ENCODE results near the gene ASB6. TPM values are rescaled to one million over a fixed set of nuclear protein-coding genes. Genes with fewer than 3 reads are reported as not detected.
A peak's percentile ranks its signal among the peaks of the same experiment; 100 is the strongest.

Gene ASB6, protein sequence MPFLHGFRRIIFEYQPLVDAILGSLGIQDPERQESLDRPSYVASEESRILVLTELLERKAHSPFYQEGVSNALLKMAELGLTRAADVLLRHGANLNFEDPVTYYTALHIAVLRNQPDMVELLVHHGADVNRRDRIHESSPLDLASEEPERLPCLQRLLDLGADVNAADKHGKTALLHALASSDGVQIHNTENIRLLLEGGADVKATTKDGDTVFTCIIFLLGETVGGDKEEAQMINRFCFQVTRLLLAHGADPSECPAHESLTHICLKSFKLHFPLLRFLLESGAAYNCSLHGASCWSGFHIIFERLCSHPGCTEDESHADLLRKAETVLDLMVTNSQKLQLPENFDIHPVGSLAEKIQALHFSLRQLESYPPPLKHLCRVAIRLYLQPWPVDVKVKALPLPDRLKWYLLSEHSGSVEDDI
- 17.4 TPM in 2 replicates for total RNA-seq (2014; rRNA removed; shearing (Covaris generic))

DNA sequence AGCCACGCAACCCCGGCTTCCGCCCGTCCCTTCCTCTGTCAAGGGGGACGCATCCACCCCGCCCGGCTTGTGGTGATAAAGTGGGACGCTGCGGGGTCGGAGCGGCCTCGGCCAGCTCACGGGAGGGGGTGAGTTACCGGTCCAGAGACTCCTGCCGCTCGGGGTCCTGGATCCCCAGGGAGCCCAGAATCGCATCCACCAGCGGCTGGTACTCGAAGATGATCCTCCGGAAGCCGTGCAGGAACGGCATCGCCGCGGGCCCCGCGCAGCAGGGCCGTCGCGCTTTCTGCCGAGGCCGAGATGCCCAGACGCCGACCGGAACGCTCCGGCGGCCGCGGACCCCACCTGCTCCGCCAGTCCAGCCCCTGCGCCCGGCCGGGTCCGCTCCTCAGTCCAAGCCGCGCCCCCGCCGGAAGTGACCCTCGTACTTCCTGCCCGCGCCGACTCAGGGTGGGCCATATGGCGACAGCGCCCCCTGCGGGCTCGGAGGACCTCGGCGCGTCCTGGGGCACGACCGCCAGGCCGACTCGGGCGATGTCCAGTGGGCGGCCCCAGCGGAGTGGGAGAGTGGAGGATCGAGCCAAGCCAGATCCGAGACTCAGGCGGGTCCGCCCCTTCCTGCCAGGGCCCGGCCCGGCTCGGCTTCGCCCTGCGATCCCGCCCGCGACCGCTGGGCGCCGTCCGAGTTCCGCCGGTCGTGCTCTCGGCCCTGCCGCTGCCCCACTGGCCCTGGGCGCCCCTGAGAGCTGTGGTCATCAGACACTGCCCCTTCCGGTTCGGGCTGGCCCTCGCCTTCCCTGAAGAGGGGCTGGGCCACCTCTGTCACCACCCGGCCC lies at the start of gene ASB6:
Gene ASB6 (minus strand): TSS at position 402 of the 836 bp plus-strand sequence. CDS start 152 bp downstream, at position 250.
- DNase-seq (ENCODE audit: low read depth), result peak; percentile 95

DNA sequence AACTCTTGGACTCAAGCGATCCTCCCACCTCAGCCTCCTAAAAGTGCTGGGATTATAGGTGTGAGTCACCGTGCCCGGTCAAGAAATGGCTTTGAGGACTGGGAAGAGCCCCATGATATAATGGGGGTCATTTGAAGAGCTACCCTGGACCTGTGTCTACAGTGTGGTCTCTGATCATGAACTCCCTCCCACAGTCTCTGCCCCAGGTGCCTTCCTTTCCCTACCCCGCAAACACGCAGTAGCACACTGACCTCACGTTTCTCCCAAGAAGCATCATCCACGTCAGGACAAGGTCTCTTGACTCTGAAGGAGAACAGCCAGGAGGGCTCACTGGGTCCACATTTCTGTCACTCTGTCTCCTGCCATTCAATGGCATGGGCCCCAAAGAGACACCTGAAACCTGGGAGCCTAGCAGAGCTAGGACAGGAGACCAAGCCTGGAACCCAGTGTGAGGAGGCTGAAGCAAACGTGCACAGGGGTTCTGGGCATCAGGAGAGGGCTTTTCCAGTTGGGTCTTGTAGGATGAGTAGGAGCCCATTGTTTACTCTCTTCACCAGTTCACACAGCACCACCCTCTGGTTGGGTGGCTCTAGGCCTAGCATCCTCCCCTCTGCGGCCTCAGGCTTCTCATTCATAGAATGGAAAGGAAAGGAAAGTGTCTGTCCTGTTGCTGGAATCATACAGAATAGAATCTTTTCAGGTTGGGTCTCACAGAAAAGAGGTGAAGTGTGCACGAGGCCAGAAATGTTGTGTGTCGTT lies 46.5 kb upstream of the ASB6 start:
- DNase-seq (ENCODE audit: low read depth), result no peak

DNA sequence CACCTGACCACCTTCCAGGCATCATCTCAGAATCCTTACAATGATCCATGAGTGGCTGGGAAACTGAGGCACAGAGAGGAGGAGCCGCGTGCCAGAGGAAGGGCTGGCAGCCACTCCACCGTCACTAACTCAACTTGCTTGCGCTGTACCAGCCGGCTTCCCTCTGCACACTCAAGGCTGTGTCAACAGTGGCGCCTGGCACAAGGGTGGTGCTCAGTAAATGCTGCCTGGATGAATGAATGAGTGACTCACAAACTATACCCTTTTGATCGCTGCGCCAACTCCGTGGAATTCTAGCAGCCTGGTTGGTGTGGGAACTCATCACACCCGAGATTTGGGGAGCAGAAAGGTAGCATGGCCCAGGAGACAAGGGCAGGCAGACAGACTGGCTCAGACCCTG lies 45.4 kb upstream of the ASB6 start:
- no peak for DNase-seq (ENCODE audit: low read depth)

DNA sequence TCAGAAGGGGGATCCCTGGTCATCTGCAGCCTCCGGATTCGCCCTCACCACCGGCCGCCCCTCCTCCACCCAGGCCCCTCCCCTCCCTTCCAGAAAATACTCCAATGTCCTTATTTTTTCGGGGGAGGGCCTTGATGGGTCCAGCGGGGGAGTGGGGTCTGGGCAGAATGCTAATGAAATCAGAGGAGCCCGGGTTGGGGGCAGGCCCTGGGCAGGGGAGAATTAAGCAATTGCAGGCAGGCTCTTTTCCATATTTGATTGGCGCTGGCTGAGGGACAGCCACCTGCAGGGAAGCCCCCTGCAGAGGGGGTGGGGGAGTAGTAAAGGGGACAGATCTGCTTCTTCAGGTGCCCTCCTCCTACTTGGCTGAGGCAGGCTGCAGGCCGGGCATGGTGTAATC lies 44.8 kb upstream of the ASB6 start:
- no peak for DNase-seq (ENCODE audit: low read depth)

DNA sequence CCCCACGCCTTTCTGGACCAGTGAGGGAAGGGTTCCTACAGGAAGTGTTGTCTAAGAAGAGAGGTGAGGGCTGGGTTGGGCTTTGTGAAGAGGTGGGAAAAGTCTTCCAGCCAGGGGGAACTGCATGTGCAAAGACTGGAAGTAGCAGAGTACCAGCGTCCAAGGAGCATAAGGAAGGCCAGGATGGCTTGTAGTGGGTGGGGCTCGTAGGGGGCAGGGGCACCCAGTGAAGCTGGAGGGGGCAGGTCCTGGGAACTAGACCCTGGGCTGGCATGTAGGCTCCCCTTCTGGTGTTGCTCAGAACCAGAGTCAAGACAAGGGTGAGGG lies 43.9 kb upstream of the ASB6 start:
- DNase-seq (ENCODE audit: low read depth), result no peak

DNA sequence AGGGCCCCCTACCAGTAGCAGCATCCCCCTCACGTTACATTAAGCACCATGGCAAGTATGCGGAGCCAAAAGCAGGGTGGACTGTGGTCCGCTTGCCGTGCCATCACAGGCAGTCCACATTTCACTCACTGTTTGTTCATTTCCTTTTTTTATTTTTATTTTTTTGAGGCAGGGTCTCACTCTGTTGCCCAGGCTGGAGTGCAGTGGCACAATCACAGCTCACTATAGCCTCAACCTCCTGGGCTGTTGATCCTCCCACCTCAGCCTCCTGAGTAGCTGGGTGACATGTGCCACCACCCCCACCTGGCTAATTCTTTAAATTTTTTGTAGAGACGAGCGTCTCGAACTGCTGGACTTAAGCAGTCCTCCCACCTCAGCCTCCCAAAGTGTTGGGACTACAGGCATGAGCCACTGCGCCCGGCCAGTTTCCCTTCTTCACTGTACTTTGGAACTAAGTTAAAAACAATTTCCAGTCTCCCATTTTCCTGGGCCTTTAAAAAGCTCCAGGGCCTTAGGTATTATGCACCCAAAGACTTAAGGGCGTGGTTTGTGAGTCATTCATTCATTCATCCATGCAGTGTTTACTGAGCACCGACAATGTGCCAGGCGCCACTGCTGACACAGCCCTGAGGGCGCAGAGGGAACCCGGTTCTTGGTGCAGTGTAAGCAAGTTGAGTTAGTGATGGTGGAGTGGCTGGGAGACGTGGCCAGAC lies 43.4 kb upstream of the ASB6 start:
- DNase-seq (ENCODE audit: low read depth), result peak; percentile 84

DNA sequence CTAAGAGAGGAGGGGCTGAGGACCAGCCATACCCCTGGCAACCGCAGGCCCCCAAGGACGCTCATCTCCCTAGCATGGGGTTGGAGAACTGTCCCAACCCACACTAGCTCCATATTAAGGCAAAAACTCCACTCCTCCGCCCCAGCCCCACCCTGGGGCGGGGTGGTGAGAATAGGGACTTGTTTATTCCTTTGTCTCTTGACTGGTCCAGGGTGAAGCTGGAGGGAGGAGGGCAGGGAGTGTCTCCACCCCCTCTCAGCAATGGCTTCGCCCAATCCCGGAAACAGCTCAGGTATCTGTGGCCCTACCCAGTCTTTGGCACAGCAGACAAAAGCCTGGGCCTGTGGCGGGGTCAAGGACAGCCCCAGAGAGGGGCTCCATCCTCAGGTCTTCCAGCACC lies 40.4 kb upstream of the ASB6 start:
- no peak for DNase-seq (ENCODE audit: low read depth)

DNA sequence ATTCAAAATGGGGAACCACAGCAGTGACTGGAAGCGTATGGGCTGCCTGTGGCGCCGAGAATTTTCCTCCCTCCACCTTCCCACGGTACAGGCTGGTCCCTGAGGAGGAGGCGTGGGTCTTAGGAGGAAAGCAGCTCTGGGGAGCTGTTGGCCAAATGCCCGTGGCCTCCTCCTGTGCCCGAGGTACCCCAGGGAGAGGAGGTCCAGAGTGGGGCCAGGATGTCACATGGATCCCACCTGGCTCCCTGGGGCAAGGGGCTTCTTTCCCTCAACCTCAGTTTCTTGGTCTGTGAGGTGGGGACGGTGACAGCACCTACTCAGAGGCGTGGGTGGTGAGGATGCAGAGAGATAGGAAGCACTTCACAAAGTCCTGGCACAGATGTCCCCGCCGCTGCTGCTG lies 40.0 kb upstream of the ASB6 start:
- no peak for DNase-seq (ENCODE audit: low read depth)

DNA sequence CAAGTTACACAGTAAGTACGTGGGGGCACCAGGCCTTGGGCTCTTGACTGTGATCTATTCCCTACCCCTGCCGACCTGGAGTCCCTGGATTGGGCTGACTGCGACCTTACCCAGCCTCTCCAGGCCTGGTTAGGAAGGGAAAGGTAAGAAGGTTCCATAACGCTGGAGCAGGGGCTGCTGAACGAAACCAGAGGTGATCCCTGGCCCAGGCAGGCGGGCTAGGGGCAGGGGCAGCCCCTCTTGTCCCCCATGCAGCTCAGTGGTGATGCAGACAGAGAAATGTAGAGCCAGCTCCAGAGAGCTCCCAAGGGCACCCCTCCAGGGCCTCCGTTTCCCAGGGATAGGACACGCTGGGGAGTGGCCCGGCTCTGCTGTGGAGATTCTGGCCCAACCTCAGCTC lies 37.6 kb upstream of the ASB6 start:
- no peak for DNase-seq (ENCODE audit: low read depth)

DNA sequence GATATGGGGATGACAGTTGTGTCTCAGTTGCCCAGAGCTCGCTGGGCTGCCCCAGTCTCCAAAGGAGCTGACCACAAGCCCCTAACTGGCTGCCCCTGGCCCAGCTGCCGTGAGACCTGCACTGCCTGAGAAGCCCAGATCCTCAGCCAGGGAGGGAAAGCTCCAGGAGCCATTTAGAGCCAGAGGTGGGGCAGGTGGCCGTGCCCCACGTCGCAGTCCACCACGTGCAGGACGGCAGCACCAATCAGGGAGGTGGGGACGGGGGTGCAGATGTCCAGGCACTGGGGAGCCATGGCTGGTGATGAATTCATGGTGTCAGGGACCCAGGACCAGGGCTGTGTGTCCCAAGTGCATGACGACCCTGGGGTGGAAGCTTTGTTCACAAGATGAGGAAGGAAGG lies 36.9 kb upstream of the ASB6 start:
- no peak for DNase-seq (ENCODE audit: low read depth)

DNA sequence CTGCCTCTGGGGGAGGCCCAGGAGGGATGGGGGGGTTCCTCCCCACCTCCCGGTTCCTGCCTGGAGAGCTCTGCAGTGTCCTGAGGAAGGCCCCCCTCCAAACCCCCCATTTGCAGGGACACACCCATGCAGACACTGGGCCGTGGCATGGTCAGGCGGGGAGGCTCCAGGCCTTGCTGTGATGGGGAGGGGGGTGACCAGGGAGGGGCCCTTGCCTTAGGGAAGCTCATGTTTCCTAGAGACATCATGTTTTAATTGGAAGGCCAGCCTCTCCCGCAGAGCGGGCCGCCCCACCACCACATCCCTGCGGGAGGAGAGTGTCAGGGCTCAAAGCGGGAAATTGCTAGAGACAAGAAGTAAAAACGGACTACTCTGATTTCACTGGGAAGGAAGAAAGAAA lies 35.5 kb upstream of the ASB6 start:
- DNase-seq (ENCODE audit: low read depth), result no peak

DNA sequence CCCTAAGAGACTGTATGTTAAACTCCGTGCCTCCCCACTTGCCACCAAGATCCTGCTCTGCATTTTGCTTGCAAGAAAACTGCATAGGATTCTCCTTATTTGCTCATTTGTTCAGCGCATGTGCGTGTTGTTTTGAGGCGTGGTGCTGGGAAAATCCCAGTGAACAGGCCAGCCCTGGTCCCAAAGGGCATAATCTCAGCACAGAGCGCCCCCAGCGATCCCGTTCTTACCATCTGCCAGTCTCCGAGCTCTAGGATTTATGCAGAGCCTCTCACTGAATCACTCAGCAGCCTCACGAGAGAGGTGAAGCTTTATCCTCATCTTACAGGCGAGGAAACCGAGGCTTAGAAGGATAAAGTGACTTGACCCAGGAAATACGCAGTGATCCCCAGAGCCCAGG lies 35.0 kb upstream of the ASB6 start:
- no peak for DNase-seq (ENCODE audit: low read depth)

DNA sequence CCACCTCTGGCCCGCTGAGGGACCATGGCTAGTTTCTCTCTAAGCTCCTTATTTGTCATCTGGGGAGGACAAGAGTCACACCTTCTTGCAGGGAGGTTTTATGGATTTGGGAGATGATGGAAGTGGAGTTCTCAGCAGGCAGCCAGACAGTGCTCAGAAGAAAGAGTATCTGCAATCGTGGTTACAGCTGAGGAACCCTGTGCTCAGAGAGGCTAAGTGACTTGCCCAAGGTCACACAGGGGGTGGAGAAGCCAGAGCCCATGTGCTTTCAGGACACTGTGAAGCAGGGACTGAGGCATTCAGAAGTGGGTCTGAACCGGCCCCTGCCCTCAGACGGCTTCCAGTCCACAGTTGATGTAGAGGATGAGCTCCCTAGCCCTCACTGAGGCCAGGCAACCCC lies 34.3 kb upstream of the ASB6 start:
- DNase-seq (ENCODE audit: low read depth), result no peak

DNA sequence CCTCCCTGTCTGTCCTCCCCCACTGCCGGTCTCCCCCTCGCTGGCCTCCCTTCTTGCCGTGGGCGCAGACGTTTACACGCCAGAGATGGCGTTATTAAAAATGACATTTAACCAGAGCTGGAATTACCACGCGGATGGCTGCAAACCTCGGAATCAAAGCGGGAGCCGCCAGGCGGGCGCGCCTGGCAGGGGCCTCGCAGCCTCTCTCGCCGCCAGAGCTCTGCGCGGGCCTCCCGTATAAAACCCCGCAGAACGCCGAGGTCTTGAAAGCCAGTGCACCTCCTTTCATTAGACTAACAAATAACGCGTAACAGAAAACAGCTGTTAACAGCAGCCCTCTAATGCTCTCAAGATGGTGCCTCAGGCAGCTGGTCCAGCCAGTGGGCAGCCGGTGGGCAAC lies 33.7 kb upstream of the ASB6 start:
- no peak for DNase-seq (ENCODE audit: low read depth)

DNA sequence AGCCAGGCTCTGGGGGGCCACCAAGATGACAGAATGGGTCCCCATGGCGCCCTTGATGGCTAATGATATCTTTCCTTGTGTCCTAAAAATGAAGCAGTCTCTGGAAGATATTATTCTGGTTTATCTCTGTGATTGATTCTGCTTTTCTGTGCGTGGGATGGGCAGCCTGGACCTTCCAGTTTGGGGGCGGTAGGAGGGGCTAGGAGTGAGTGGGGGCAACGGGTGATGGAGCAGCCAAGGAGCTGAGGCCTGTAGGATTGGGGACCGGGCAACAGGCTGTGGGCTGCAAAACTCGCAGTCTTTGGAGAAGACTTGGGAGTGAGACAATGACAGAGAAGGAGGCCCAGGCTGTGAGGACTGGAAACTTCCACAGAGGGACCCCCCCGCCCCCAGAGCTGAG lies 32.3 kb upstream of the ASB6 start:
- DNase-seq (ENCODE audit: low read depth), result no peak

DNA sequence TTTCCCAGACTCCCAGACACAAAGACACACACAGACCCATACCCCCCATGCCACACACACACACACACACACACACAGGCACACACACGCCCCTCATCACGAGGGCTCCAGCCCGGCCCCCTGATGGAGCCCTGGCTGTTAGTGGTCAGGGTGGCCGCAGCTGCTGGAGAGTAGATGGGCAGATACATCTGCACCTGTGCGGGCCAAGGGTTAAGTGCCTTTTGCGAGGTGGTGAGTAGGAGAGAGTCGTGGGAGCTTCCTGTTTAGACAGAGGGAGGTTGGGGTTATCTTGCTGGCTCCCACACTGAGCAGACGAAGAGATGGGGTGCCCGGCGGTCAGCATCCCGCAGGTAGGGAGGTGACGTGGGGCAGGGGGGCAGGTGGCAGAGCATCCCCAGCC lies 31.7 kb upstream of the ASB6 start:
- no peak for DNase-seq (ENCODE audit: low read depth)

DNA sequence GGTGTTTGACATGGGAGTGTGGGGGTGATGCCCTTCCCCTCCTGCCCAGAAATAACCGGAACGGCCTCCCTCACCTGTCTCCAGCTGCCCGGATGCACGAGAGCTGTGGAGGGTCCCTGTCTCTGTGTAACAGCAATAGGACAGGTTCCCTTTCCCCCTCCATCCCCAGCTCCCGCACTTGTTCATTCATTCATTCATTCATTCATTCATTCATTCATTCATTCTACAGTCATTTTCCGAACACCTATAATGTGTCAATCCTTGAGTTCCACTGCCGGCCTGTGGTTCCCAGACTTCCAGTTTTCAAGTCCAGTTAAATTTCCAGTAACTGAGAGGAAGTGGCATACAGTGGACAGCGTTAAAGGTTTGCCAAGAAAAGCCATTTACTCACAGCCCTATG lies 30.8 kb upstream of the ASB6 start:
- DNase-seq (ENCODE audit: low read depth), result no peak

DNA sequence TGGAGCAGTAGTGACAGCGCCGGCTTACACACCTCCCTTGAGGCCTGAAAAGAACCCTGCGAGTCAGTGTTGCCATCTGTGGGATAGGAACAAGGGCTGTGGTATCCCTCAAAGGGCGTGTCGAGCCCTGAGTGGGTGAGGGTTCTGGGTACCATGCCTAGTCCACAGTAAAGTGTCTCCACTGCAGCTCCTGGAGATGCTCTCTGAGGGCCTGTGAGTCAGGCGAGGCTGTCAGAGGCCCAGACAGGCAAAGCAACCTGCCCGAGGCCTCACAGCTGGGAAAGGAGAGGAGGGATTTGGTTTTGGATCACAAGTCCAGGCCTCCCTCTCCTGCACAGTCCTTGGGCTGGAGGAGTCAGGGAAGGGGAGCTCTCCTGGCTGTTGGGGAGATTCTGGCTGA lies 29.6 kb upstream of the ASB6 start:
- no peak for DNase-seq (ENCODE audit: low read depth)

DNA sequence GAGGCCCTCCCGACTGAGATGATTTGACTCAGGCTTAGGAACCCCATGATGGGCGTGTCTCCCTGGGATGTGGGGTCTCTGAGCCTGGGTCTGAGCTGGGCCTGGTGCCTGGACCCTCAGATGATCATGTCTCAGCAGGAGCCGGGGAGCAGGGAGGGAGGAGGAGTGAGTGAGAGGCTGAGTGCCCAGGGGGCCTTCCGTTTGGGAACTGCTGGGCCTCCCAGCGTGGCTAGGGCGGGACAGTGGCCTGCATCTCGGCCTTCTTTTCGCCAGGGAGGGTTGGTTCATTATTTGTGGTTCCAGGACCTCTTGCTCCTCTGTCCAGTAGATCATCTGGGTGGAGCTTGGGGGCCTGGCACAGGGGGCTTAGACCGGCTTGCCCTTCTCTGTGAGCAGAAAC lies 29.1 kb upstream of the ASB6 start:
- no peak for DNase-seq (ENCODE audit: low read depth)

DNA sequence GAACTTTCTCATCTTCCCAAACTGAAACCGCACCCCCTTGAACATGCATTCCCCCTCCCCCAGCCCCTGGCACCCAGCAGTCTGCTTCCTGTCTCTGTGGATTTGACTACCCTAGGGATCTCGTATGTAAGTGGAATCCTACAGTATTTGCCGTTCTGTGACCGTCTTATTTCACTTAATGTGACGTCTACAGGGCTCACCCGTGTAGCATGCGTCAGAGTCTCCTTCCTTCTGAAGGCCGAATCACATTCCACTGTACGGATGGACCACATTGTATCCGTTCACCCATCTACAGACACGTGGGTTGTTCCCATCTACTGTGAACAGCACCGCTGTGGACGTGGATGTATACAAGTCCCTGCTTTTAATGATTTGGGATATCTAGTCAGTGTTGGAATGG lies 28.0 kb upstream of the ASB6 start:
- no peak for DNase-seq (ENCODE audit: low read depth)

DNA sequence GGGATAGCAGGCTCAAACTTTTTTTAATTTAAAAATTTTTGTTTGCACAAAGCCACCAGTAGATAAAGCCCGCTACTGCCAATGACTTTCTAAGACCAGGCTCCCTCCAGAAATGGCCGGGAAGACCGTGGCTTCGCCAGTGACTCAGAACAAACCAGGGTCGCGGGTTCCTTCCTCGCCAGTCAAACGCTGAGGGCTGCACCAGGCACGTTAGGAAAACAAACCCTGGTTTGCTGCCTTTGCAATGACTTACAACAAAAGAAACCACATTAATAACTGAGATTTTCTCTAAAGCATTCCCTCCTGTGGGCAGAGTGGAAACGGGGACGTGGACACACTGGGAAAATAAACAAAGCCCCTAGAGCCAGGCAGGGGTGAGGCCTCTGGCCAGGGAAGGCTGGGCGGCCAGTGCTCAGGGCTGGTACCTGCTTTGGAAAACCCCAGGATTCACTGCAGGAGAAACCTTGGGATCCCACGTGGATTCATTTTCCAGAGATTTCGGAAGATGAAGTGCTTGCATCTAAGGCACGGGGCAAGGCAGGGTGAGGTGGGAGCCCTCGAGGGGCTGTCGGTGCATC lies 27.3 kb upstream of the ASB6 start:
- DNase-seq (ENCODE audit: low read depth), result peak; percentile 84

DNA sequence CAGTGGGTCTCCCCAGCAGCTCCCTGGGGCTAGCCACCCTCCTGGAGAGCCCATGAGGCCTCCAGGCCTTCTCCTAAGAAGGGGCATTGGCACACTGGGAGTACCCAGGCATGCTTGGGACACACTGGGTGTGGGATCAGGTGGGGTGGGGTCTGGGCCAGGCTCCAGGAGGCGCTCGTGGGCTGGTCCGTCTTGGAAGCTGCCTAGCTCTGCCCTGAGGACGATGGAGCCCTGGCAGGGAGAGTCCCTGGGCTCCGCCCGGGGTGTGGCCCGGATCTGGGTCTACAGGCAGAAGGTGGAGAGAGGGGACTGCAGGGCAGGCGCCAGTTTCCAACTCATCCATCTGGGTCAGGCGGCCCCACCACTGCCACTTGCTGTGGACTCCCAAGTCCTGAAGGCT lies 25.9 kb upstream of the ASB6 start:
- DNase-seq (ENCODE audit: low read depth), result no peak
